ENCODE measurements around the gene EXOC2. TPM values are rescaled to one million over a fixed set of nuclear protein-coding genes. Genes with fewer than 3 reads are reported as not detected.

EXOC2 gene
- total and polyA plus RNA-seq, 2 of the 13 experiments (the other 11 are each of a cell fraction or from before 2014, with no cell fraction given) = 12.6 to 22.9 TPM

GRCh38 chr6:628766-629165 is 64.2 kb downstream of the EXOC2 start:
- POLR2A ChIA-PET = no interaction called here
- CTCF ChIA-PET (ENCODE audit: low intra/inter-chr PET ratio, low total read pairs) = no interaction called here
- intact Hi-C loops (cut with micrococcal nuclease; ENCODE audit: unreplicated experiment) = no loop called here
- Histone ChIP-seq H3K4me3 (replicated peaks in 1 of 3; ENCODE audit: insufficient read depth in 1 of 3, low read depth in 2 of 3, low read length in 3 of 3) (no peak overlapping the region), H3K79me2 (ENCODE audit: insufficient read depth, low read length) (no peaks in the 10 kb centered on the region), H4K20me1 (ENCODE audit: insufficient read depth, low read length) (0 out of 2 replicates have a peak, but pooled peaks cover 4% of the 10 kb centered on the region), H2AFZ (ENCODE audit: low read length) (no peak overlapping the region), H3K9me3 (ENCODE audit: low read length) (no peaks in the 10 kb centered on the region), H3K4me2 (ENCODE audit: low read depth, low read length) (no peak overlapping the region), H3K9ac (ENCODE audit: insufficient read depth, low read depth, low read length) (no peak overlapping the region), H3K27me3 (ENCODE audit: control insufficient read depth in 1 of 2, insufficient read depth in 2 of 2, low read length in 2 of 2) (no peaks in the 10 kb centered on the region), H3K27ac (ENCODE audit: extremely low read length, insufficient read depth, low read length) (no peak overlapping the region), H3K4me1 (ENCODE audit: insufficient read depth, low read length) (no peaks in the 10 kb centered on the region), H3K36me3 (replicated peaks in 1 of 2; ENCODE audit: control insufficient read depth in 1 of 2, insufficient read depth in 2 of 2, low read length in 2 of 2) (peaks cover 2 to 8% of the 10 kb centered on the region in 2 experiments; a peak in 4 of 5 replicates)
- BruUV-seq (replicated peaks) = no TSS peak
- TF ChIP-seq ZNF160 (CRISPR knock-in tag; IDR thresholded peaks at IDR 0.05) (no peak), HMGA1 (CRISPR knock-in tag; conservative IDR thresholded peaks at IDR 0.05) (no peak), REPIN1 (CRISPR knock-in tag; IDR thresholded peaks at IDR 0.05; ENCODE audit: borderline replicate concordance, low read depth) (no peak), HNF4G (IDR thresholded peaks at IDR 0.05; ENCODE audit: borderline replicate concordance, low read depth, low read length) (no peak), HNF4G (CRISPR knock-in tag; IDR thresholded peaks at IDR 0.05; ENCODE audit: borderline replicate concordance, low read depth) (no peak), PRMT3 (CRISPR knock-in tag; IDR thresholded peaks at IDR 0.05; ENCODE audit: borderline replicate concordance, low read depth) (no peak), ZNF557 (CRISPR knock-in tag; IDR thresholded peaks at IDR 0.05) (no peak), ZNF772 (CRISPR knock-in tag; IDR thresholded peaks at IDR 0.05) (no peak), RELA (CRISPR knock-in tag; IDR thresholded peaks at IDR 0.05) (no peak), ZNF234 (CRISPR knock-in tag; conservative IDR thresholded peaks at IDR 0.05) (no peak), ZNF30 (CRISPR knock-in tag; IDR thresholded peaks at IDR 0.05) (no peak), TEAD2 (CRISPR knock-in tag; IDR thresholded peaks at IDR 0.05) (no peak), JARID2 (CRISPR knock-in tag; IDR thresholded peaks at IDR 0.05; ENCODE audit: insufficient replicate concordance) (no peak), PAXIP1 (CRISPR knock-in tag; conservative IDR thresholded peaks at IDR 0.05) (no peak), RBM39 (IDR thresholded peaks at IDR 0.05; ENCODE audit: low read depth, low read length, poor library complexity, severe bottlenecking) (no peak)
- no peak for ATAC-seq
- DNase-seq (ENCODE audit: low spot score) = no peak
- in situ Hi-C loops (cut with HindIII; ENCODE audit: extremely low pct_ligation_motif_present, low pct_unique_long_range_greater_than_20kb) = no loop called here
- no peak for FAIRE-seq
- WGBS (ENCODE audit: low lambda C conversion rate) = 88% methylated on average over 3 of the region's 3 CpGs

Measured in HepG2 (cell line).